CD14-positive monocyte (primary cell): ENCODE results near the gene DMAC1. TPM values are rescaled to one million over a fixed set of nuclear protein-coding genes. Genes with fewer than 3 reads are reported as not detected.

Experiments used
- DNase-seq, 3 donors: peaks; one replicate each; pipeline ENCODE4 v3.0.0-alpha.2; 2011 to 2022
- H2AFZ ChIP-seq: 2 replicates; pipeline ENCODE4 v1.6.0; 2012; ENCODE audit warnings: mild to moderate bottlenecking, low read depth, low read length, inconsistent platforms; ENCODE audit not compliant: insufficient read depth, poor library complexity, severe bottlenecking
- H3K27ac ChIP-seq, 2 donors: 1 replicate in 1 of 2; 2 replicates in 1 of 2; pipeline ENCODE4 v1.5.1; 2012 to 2013; ENCODE audit warnings: low read length in 2 of 2, control low read depth in 1 of 2, inconsistent platforms in 1 of 2, low read depth in 1 of 2, mild to moderate bottlenecking in 1 of 2
- H3K27me3 ChIP-seq, 2 donors: one replicate each; pipeline versions ENCODE4 v1.6.0 to v1.6.1; 2011 to 2013; ENCODE audit warnings: low read length in 2 of 2; ENCODE audit not compliant: control insufficient read depth in 2 of 2, insufficient read depth in 2 of 2
- H3K36me3 ChIP-seq, 2 donors: replicated peaks in 1 of 2; 1 replicate in 1 of 2; 2 replicates in 1 of 2; pipeline versions ENCODE4 v1.5.1 to v1.6.1; 2012 to 2013; ENCODE audit warnings: low read length in 2 of 2, control low read depth in 1 of 2, inconsistent platforms in 1 of 2, mild to moderate bottlenecking in 1 of 2; ENCODE audit not compliant: insufficient read depth in 2 of 2, control insufficient read depth in 1 of 2
- H3K4me1 ChIP-seq, 2 donors: 1 replicate in 1 of 2; 2 replicates in 1 of 2; pipeline versions ENCODE4 v1.5.1 to v1.6.1; 2012 to 2013; ENCODE audit warnings: low read length in 2 of 2, control low read depth in 1 of 2, inconsistent platforms in 1 of 2, mild to moderate bottlenecking in 1 of 2, moderate library complexity in 1 of 2; ENCODE audit not compliant: insufficient read depth in 2 of 2, control insufficient read depth in 1 of 2
- H3K4me2 ChIP-seq: replicated peaks from 2 replicates; pipeline ENCODE3; 2012; ENCODE audit warnings: low read length, moderate library complexity, mild to moderate bottlenecking; ENCODE audit not compliant: poor library complexity, severe bottlenecking; ENCODE audit errors: extremely low read depth
- H3K4me3 ChIP-seq, 3 experiments: fragments of 200-600 bp in 1 of 3; sonication (generic) in 1 of 3; replicated peaks in 1 of 3; 1 replicate in 2 of 3; 2 replicates in 1 of 3; pipeline ENCODE4 v1.5.1; 2011 to 2013; ENCODE audit warnings: low read length in 3 of 3, mild to moderate bottlenecking in 3 of 3, control low read depth in 2 of 3, low read depth in 2 of 3, inconsistent platforms in 1 of 3, moderate library complexity in 1 of 3
- H3K79me2 ChIP-seq: 2 replicates; pipeline ENCODE4 v1.6.0; 2012; ENCODE audit warnings: mild to moderate bottlenecking, control low read depth, inconsistent platforms, low read length, moderate library complexity; ENCODE audit not compliant: insufficient read depth
- H3K9ac ChIP-seq: 2 replicates; pipeline ENCODE4 v1.6.0; 2017; ENCODE audit warnings: low read length, mild to moderate bottlenecking; ENCODE audit not compliant: insufficient read depth, poor library complexity, severe bottlenecking
- H3K9me3 ChIP-seq, 2 donors: replicated peaks in 1 of 2; 1 replicate in 1 of 2; 2 replicates in 1 of 2; pipeline versions ENCODE4 v1.5.1 to v1.6.1; 2012 to 2013; ENCODE audit warnings: low read length in 2 of 2, control low read depth in 1 of 2; ENCODE audit not compliant: control insufficient read depth in 1 of 2, insufficient read depth in 1 of 2
- H4K20me1 ChIP-seq: 2 replicates; pipeline ENCODE4 v1.6.0; 2012; ENCODE audit warnings: mild to moderate bottlenecking, low read length, control low read depth, moderate library complexity; ENCODE audit not compliant: insufficient read depth
- H3K27ac Mint-ChIP-seq, 7 donors: one replicate each; pipeline ENCODE4 v1.8.0; 2020; ENCODE audit warnings: mild to moderate bottlenecking in 7 of 7, mixed read lengths in 7 of 7, moderate library complexity in 6 of 7, inconsistent platforms in 2 of 7
- H3K27me3 Mint-ChIP-seq, 3 donors: one replicate each; pipeline ENCODE4 v1.8.0; 2021 to 2022; ENCODE audit warnings: low read depth in 3 of 3, mild to moderate bottlenecking in 3 of 3, mixed read lengths in 3 of 3, moderate library complexity in 3 of 3, inconsistent platforms in 1 of 3
- H3K36me3 Mint-ChIP-seq, 2 donors: one replicate each; pipeline ENCODE4 v1.8.0; 2020; ENCODE audit warnings: mixed read lengths in 2 of 2, inconsistent platforms in 1 of 2, mild to moderate bottlenecking in 1 of 2
- H3K4me1 Mint-ChIP-seq: one replicate; pipeline ENCODE4 v1.8.0; 2020; ENCODE audit warnings: mild to moderate bottlenecking, mixed read lengths
- H3K4me3 Mint-ChIP-seq, 2 donors: one replicate each; pipeline ENCODE4 v1.8.0; 2020; ENCODE audit warnings: mild to moderate bottlenecking in 2 of 2, mixed read lengths in 2 of 2, moderate library complexity in 1 of 2
- H3K9me3 Mint-ChIP-seq, 7 donors: one replicate each; pipeline ENCODE4 v1.8.0; 2020 to 2022; ENCODE audit warnings: mixed read lengths in 7 of 7, mild to moderate bottlenecking in 6 of 7, moderate library complexity in 6 of 7, inconsistent platforms in 2 of 7
- CTCF ChIP-seq: fragments of 200-600 bp; IDR thresholded peaks from one replicate; pipeline ENCODE4 v1.8.0; 2022; ENCODE audit warnings: antibody characterized with exemption, mild to moderate bottlenecking
- WGBS: methylation state at CpG from one replicate; pipeline ENCODE4 v1.1.5; 2013; ENCODE audit warnings: missing lambda C conversion rate; ENCODE audit not compliant: insufficient coverage; 5-methylcytosine and 5-hydroxymethylcytosine counted together
- intact Hi-C, 2 donors: fragments of 100-400 bp; cut with micrococcal nuclease; formaldehyde crosslinking; loops; one replicate each; pipeline versions ENCODE4 v1.15.0 to v1.15.1; 2023
- polyA minus RNA-seq: library from RNA; depleted of rRNA, polyadenylated mRNA; stranded (reverse); fragments of >200 nt; gene quantifications from 2 replicates; pipeline ENCODE4 v1.2.3, GENCODE V29; 2012
- polyA plus RNA-seq, 3 donors: library from polyadenylated mRNA; depleted of rRNA in 1 of 3; unstranded in 2 of 3; stranded (reverse) in 1 of 3; fragments of 300-500 nt in 2 of 3; fragments of >200 nt in 1 of 3; fragmentation: Illumina TruSeq in 2 of 3; gene quantifications; 1 replicate in 2 of 3; 2 replicates in 1 of 3; pipeline ENCODE4 v1.2.3, GENCODE V29; 2012 to 2021
- total RNA-seq, 12 experiments: library from RNA in 1 of 12; stranded (reverse) in 1 of 12; fragments of 120-200 nt in 1 of 12; gene quantifications; one replicate each; pipeline ENCODE4 v1.2.4 and lab custom pipeline; 2013 to 2026; ENCODE audit warnings: mixed read lengths in 6 of 12, inconsistent platforms in 1 of 12

DMAC1 gene
- 25.9 TPM for total RNA-seq (2013)
- polyA plus RNA-seq (10 to 100 TPM in 2 of 3 donors, 1 to 10 TPM in 1; 3.0 to 29.6 (median 25.4) TPM), polyA minus RNA-seq (1.9 and 4.5 TPM in 2 replicates), total RNA-seq (lab: John Stamatoyannopoulos, UW) (0.25 to 7.6 (median 5.6) reads per million in 11 experiments)

GRCh38 chr9:7799234-7799943, at the start of gene DMAC1:
Gene DMAC1 (minus strand): TSS chr9:7799778. CDS start chr9:7799734, 44 bp downstream.
- WGBS = 0% methylated on average over 42 of the region's 46 CpGs

GRCh38 chr9:7849362-7849761, 49.8 kb upstream of the DMAC1 start:
- no peak overlapping the region for H2AFZ ChIP-seq
- no peaks in the 10 kb centered on the region for H3K4me1 Mint-ChIP-seq
- no peak overlapping the region for H3K4me3 ChIP-seq
- no peak for TF ChIP-seq CTCF
- H3K4me3 Mint-ChIP-seq = no peak overlapping the region
- H3K9me3 ChIP-seq = no peaks in the 10 kb centered on the region
- no peaks in the 10 kb centered on the region for H3K79me2 ChIP-seq
- H3K4me2 ChIP-seq = no peak overlapping the region
- no peaks in the 10 kb centered on the region for H3K36me3 ChIP-seq
- no CpG with 5 or more reads among the region's 1 CpG for WGBS
- no peak overlapping the region for H3K9ac ChIP-seq
- no peaks in the 10 kb centered on the region for H3K36me3 Mint-ChIP-seq
- H3K9me3 Mint-ChIP-seq = peaks cover 0 to 11% (median 1%) of the 10 kb centered on the region in 7 donors
- H3K4me1 ChIP-seq = no peaks in the 10 kb centered on the region
- H4K20me1 ChIP-seq = no peaks in the 10 kb centered on the region
- intact Hi-C loops = no loop called here
- no peak for DNase-seq
- H3K27ac Mint-ChIP-seq = no peak overlapping the region
- no peak overlapping the region for H3K27ac ChIP-seq
- no peaks in the 10 kb centered on the region for H3K27me3 ChIP-seq
- no peaks in the 10 kb centered on the region for H3K27me3 Mint-ChIP-seq

More at GRCh38 chr9:7799234-7799943, at the start of gene DMAC1:
- intact Hi-C loops = no loop called here
- Histone ChIP-seq H4K20me1 (no peaks in the 10 kb centered on the region), H3K4me1 (peaks cover 10% of the 10 kb centered on the region in 2 donors), H3K4me2 (peak within 1 kb of the TSS; percentile 84), H3K79me2 (peaks cover 5% of the 10 kb centered on the region), H3K9ac (peak within 1 kb of the TSS; percentile 80), H3K4me3 (peak within 1 kb of the TSS; percentile 89 to 92 (median 90)), H3K36me3 (peaks cover 5 to 25% of the 10 kb centered on the region in 2 donors), H3K27me3 (no peaks in the 10 kb centered on the region), H3K27ac (peak within 1 kb of the TSS; percentile 56 to 88), H2AFZ (peak within 1 kb of the TSS; percentile 93), H3K9me3 (no peaks in the 10 kb centered on the region)
- H3K9me3 Mint-ChIP-seq = no peaks in the 10 kb centered on the region
- TF ChIP-seq CTCF = no peak
- H3K4me1 Mint-ChIP-seq = peaks cover 10% of the 10 kb centered on the region
- peak within 1 kb of the TSS; percentile 86 to 95 for H3K4me3 Mint-ChIP-seq
- peaks cover 17 to 23% of the 10 kb centered on the region in 2 donors for H3K36me3 Mint-ChIP-seq
- H3K27ac Mint-ChIP-seq = peak within 1 kb of the TSS in 6 of 7 donors; percentile 20 to 91 (median 82)
- no peaks in the 10 kb centered on the region for H3K27me3 Mint-ChIP-seq
- peak; percentile 29 to 43 (median 30) for DNase-seq
